DMS 273 (cell line): ENCODE data around the gene ESRRB.

ENCODE experiments used
- DNase-seq: peaks from one replicate; lab custom pipeline; 2025; ENCODE audit not compliant: unreplicated experiment; lab: John Stamatoyannopoulos, UW

Gene ESRRB

DNA sequence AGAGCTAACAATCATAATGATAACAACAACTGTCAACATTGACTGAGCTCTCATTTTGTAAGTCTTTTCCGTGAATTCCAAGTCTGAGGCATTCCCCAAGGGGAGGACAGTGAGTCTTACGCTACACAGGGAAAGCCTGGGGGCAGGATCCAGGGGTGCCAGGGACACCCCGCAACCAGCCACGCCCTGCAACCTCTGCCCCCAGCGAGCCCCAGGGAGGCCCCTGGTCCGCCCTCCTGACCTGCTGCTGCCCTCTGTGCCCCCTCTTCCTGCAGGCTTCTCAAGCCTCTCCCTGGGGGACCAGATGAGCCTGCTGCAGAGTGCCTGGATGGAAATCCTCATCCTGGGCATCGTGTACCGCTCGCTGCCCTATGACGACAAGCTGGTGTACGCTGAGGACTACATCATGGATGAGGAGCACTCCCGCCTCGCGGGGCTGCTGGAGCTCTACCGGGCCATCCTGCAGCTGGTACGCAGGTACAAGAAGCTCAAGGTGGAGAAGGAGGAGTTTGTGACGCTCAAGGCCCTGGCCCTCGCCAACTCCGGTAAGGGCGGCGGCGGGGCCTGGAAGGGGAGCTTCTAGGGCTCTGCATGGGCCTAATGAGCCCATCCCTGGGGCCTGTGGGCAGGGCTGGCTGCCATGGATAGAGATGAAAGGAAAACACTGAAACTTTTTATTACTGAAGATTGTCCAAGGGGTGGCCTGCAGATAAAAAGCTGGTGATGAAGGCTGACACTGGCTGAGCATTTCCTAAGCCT lies 115.4 kb downstream of the ESRRB start:
- DNase-seq: no peak

DNA sequence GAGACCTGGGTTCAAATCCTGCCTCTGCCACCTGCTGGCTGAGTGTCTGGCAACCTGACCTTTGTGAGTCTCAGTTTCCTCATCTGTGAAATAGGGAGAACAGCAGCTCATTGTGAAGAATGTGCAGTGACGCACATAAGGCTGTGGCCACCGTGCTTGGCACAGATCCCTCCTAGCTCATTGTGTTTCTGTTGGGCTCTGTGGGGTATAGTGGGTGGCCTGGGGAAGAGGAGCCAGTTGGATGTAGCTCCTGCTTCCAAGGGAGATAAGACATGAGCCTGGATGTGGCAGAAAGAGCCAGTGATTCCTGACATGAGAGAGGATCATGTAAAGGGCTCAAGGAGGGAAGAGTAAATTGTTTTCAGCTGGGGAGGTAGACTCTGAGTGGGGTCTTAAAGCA lies 120.0 kb downstream of the ESRRB start:
- DNase-seq: no peak

DNA sequence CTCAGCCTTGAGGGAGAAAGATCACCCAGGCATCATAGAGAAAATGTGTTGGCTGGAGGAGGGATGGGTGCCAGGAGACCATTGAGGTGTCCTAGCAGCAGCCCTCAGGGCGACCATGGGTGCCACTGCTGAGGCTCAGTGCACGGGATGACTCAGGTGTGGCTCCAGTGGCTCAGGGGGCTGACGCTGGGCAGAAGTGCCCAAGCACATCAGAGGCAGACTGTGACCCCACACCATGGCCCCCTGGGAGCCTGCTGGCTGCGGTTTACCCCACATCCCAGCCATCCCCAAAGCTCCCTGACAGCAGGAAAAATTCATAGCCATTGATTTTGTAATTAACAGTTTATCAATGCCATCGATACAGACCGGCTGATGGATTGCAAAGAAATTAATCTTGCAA lies 120.7 kb downstream of the ESRRB start:
- no peak for DNase-seq

GRCh38 chr14:76497550-76498462 lies 121.9 kb downstream of the ESRRB start:
- peak; percentile 49 for DNase-seq

DNA sequence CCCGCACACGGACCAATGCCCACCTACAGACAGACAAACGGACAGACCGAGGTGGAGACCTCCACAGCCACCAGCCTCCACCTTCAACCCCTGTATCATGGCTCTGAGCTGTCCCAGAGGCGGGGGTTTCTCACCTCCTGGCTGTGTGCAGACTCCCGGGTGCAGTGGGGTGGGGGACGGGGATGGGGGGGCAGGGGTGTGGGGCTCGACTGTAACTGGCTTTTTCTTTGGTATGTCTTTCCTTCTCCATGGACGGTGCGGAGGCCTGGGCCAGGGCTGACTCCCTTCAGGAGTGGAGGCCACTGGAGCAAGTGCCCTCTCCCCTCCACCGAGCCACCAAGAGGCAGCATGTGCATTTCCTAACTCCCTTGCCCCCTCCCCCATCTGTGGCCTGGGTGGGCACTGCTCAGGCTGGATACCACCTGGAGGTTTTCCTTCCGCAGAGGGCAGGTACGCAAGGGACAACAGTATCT lies 122.6 kb downstream of the ESRRB start:
- no peak for DNase-seq

DNA sequence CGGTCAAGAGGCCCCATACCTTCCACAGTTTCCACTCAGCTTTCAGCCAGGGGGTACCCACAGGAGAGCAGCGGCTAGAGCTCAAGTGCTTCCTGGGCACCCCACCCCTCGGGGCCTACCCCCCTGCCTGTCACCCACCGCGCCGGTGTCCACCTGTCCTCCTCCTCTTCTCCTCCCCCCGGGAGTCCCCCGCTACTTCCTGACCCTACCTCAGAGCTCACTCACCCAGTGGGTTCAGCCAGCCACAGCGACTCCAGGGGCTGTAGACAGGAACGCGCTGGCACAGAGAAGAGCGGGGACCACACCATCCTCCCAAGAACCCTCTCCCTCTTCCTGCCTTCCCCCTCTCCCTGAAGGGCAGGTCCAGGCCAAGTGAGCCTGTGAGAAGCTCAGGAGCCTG lies 123.0 kb downstream of the ESRRB start:
- DNase-seq: no peak

- DNase-seq: no peak
These were observed 123.5 kb downstream of the ESRRB start for GRCh38 chr14:76499399-76499798.

DNA sequence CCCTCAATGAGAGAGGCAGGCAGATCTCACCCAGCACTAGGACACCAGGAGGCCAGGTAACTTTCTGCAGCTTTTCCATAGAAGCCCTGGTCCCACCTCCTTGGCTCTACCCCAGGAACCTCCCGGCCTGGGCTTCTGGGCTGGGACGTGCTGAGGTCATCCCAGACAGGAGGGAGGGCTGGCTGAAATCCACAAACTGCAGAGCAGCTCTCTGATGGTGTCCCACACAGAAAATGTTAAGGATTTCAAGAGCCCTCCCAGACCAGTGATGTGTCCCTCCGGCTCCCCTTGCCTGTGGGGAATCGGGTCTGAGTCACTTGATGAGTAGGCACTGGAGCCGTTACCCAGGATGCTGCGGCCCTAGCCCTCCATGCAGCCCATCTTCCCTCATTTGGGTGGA lies 124.1 kb downstream of the ESRRB start:
- DNase-seq: peak; percentile 70

GRCh38 chr14:76500480-76500879 lies 124.5 kb downstream of the ESRRB start:
- DNase-seq: peak; percentile 65

DNA sequence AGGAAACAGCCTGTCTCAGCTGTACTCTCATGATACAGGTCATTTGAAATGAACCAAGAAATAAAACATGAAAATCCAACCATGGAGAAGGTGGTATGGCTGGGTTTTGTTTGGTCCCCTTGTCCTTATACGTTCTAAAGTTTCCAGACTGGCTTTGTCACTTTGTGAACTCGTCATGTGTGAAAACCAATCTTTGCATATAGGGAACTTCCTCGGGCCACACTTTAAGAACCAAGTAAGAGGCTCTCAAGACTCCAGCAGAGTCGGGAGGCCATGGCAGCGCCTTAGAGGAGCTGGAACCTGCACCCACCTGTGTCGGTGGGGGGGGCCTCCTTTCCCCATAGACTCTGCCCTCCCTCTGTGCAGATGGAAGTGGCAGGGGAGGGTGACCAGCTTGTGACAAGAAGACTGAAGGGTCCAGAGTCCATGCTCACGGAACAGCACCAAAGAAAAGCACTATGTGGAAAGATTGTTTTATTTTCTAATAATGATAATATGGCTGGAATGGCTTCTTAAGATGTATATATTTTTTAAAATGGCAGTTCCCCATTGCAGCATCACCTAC lies 125.3 kb downstream of the ESRRB start:
- no peak for DNase-seq

DNA sequence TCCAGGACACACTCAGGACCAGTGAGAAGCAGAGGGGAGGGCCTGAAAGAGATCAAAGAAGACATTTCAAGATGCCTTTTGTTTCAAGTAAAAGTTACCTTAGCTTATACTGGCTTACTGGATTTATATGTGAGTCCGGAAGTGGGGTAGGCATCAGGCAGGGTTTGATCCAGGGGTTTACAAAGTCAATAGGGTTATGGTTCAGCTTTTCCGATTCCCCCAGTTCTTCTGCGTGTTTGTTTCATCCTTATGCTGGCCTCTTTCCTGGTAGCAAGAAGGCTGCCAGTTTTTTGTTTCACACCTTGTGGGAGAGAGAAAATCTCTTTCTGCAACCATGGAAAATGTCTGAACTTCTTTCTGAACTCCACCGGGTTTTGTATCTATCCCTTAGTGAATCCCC lies 126.3 kb downstream of the ESRRB start:
- DNase-seq: no peak

DNA sequence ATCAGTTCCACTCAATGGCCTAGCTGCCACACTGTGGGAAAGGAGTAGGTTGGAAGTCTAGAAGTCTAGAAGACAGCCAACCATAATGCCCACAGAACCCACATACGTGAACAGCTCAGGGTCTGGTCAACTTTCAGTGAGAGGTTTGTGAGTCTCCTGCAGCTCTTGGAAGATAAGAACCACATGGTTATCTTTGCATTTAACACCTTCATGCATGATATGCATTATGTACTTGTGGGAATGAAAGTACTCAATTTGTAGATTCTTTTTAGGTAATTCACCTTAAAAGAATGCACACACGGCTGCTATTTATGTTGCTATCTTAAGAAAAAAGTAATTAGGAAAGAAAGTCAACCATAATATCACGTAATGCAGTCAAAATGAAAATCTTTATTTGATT lies 126.7 kb downstream of the ESRRB start:
- no peak for DNase-seq

GRCh38 chr14:76509311-76509710 lies 133.4 kb downstream of the ESRRB start:
- no peak for DNase-seq

- no peak for DNase-seq
These were observed 134.2 kb downstream of the ESRRB start for GRCh38 chr14:76510181-76510580.

GRCh38 chr14:76514213-76514998 lies 138.5 kb downstream of the ESRRB start:
- DNase-seq: peak; percentile 48

GRCh38 chr14:76516884-76517283 lies 140.9 kb downstream of the ESRRB start:
- peak; percentile 28 for DNase-seq

- DNase-seq: no peak
These were observed 142.4 kb downstream of the ESRRB start for GRCh38 chr14:76518366-76518765.

DNA sequence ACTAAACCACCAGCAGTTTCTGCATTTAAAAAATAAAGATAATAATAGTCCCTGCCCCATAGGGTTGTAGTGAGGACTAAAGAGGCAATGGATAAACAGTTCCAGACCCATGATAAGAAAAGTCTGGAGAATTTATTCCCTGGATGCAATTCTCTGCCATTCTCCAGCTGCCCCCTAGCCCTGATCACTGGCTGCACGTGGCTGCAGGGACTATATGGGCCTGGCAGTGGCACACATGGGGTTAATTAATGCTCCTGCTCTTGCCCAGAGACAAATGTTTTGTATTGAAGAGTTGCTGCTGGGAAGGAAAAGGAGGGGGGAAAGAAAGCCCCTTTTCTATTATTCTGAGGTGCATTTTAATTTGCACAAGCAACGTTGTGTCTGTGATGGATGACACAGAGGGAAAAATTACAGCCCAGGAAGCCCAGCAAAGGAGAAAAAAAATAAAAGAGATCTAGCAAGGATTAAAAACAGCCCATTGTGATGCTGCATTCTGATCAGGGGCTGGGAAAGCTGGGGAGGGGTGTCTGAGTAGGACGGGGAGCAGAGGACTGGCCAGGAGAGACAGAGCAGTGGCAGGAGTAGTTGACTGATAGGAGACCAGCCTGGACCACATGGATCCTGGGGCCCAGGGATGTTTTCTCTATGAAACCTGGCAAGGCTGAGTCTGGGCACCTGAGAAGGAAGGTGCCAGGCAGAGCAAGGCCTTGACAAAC lies 149.3 kb downstream of the ESRRB start:
- no peak for DNase-seq

GRCh38 chr14:76531085-76531484 lies 155.1 kb downstream of the ESRRB start:
- DNase-seq: no peak

- DNase-seq: no peak
These were observed 155.9 kb downstream of the ESRRB start for GRCh38 chr14:76531821-76532318.
